ENCODE measurements around the gene SLC5A3. TPM values are rescaled to one million over a fixed set of nuclear protein-coding genes. Genes with fewer than 3 reads are reported as not detected.
A peak's percentile ranks its signal among the peaks of the same experiment; 100 is the strongest.

SLC5A3 gene
- total RNA-seq, 2 experiments from 2014 or later, result 25.7 to 27.5 TPM

DNA sequence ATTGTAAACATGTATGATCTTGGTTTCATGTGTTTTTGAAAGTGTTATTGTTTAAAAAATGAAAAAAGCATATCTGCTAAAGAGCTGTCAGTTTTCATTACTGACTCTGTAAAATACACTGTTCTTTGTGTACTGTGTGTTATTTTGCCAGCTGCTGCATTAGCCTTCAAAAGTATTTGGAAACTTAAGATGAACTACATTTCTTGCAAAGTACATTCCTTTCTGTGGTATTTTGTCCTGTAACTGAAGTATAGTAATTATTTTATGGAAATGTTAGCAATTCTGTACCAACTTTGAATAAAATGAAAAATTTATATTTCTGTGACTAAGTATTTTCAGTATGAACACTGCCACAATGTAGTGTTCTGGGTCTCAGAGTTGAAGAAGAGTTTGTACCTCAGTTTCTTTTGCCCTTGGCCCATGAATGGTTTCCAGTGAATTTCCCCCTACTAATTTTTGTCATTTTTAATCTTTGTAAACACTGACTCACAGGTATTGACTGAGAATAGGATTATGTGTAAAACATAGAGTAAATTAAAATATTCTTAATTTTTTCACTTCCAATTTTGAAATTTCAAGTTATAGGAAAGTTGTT is 32.7 kb downstream of the SLC5A3 start:
- no peak for DNase-seq
- peaks cover 85% of the 10 kb centered on the region for H3K4me1 Mint-ChIP-seq (ENCODE audit: low read depth)
- ChIA-PET POLR2A (interaction anchor here (0.6 kb wide), 1 partner anchor 15 kb away, joined by 3 read pairs; no protein-coding TSS in a partner anchor), CTCF (interaction anchor here (0.6 to 1.4 kb wide), 3 partner anchors 126 to 244 kb away, joined by 4 to 10 read pairs (median 4); no protein-coding TSS in a partner anchor)
- no peaks in the 10 kb centered on the region for H3K9me3 Mint-ChIP-seq
- peak overlapping the region; percentile 74 for H3K27ac Mint-ChIP-seq
- no peak overlapping the region for H3K4me3 Mint-ChIP-seq
- H3K36me3 Mint-ChIP-seq, result peaks cover 52% of the 10 kb centered on the region
- intact Hi-C loops (cut with micrococcal nuclease), result loop anchor here (1.0 to 2.0 kb wide), 2 partner anchors 23 to 131 kb away; no protein-coding TSS in a partner anchor
- no peaks in the 10 kb centered on the region for H3K27me3 Mint-ChIP-seq

DNA sequence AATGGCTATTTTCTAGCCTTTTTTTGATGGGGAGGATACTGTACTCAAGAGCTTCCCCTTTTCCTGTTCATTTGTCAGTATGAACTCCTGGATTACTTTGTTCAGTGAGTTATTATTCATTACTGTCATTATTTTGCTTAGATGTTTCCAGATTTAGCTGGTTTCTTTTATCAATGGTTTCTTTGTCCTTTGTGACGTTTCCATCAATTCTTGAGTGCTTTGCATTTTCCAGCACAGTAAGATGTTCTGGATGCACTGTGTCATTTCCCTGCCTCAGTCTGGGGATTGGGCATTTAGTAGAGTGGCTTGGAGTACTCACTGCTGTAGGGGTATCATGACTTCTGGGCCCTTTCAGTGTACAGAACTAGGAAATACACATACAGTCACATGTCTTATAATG is 34.2 kb downstream of the SLC5A3 start:
- Mint-ChIP-seq H3K27ac (no peak overlapping the region), H3K4me1 (ENCODE audit: low read depth) (peaks cover 84% of the 10 kb centered on the region), H3K36me3 (peaks cover 53% of the 10 kb centered on the region)

DNA sequence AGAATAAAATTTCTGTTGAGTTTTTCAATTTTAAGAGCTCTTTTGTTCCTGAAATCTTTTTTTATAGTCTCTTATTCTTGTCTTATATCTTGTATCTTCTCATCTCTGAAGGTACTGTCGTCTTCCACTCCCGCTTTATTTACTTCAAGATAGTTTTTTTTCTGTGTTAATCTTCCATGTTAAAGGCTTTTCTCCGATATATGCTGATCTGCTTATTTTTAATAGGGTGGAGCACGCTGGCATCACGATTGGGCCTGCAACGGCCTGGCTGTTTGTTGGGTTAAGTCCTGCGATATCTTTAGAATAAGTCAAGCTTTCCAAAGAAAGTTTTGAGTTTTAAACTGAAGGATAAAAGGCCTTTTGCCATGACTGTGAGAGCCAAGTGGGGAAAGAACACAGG is 35.7 kb downstream of the SLC5A3 start:
- Mint-ChIP-seq H3K4me1 (ENCODE audit: low read depth) (peaks cover 82% of the 10 kb centered on the region), H3K36me3 (peaks cover 42% of the 10 kb centered on the region), H3K27me3 (no peaks in the 10 kb centered on the region), H3K27ac (no peak overlapping the region), H3K9me3 (no peaks in the 10 kb centered on the region), H3K4me3 (no peak overlapping the region)
- no peak for DNase-seq
- POLR2A ChIA-PET, result no interaction called here
- intact Hi-C loops (cut with micrococcal nuclease), result no loop called here
- CTCF ChIA-PET, result interaction anchor here (0.7 to 2.3 kb wide), 4 partner anchors 20 to 185 kb away, joined by 3 to 13 read pairs (median 4); no protein-coding TSS in a partner anchor

More for the DNA sequence above, 34.2 kb downstream of the SLC5A3 start:
- H3K9me3 Mint-ChIP-seq, result no peaks in the 10 kb centered on the region
- no peak for DNase-seq
- H3K4me3 Mint-ChIP-seq, result no peak overlapping the region
- ChIA-PET CTCF (interaction anchor here (0.7 to 2.3 kb wide), 2 partner anchors 33 to 184 kb away, joined by 4 to 13 read pairs; no protein-coding TSS in a partner anchor), POLR2A (interaction anchor here (1.2 kb wide), 1 partner anchor 175 kb away, joined by 3 read pairs; no protein-coding TSS in a partner anchor)
- no peaks in the 10 kb centered on the region for H3K27me3 Mint-ChIP-seq
- intact Hi-C loops (cut with micrococcal nuclease), result no loop called here

DNA sequence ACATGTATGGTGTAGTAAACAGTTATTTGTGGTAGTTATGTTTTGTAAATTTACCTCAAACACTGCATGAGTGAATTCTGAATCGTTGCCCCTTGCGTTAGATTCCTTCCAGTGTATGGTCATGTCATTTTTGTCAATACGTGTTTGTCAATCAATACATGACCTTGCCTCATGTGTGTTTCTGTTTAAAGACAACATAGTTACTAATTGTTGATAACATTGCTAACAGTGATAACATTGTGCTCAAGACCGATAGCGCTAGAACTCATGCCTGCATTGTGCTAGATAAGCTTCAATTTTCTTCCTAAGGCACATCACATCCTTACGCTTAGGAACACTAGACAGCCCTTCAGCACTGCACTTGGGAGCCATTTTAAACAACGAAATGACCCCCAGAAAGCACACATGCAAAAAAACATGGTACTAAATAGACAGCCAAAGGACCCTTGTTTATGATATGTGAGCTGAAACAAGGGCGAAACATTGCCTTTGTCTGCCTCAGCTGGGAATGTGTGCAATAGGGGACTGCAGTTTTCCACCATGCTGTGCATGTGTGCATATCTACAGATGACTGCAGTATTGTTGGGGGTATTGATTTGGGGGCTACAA is 37.3 kb downstream of the SLC5A3 start:
- H3K4me3 Mint-ChIP-seq, result no peak overlapping the region
- H3K36me3 Mint-ChIP-seq, result peaks cover 43% of the 10 kb centered on the region
- H3K27me3 Mint-ChIP-seq, result no peaks in the 10 kb centered on the region
- no peaks in the 10 kb centered on the region for H3K9me3 Mint-ChIP-seq
- no peak for DNase-seq
- peaks cover 77% of the 10 kb centered on the region for H3K4me1 Mint-ChIP-seq (ENCODE audit: low read depth)
- intact Hi-C loops (cut with micrococcal nuclease), result no loop called here
- no peak overlapping the region for H3K27ac Mint-ChIP-seq
- ChIA-PET CTCF (no interaction called here), POLR2A (no interaction called here)

DNA sequence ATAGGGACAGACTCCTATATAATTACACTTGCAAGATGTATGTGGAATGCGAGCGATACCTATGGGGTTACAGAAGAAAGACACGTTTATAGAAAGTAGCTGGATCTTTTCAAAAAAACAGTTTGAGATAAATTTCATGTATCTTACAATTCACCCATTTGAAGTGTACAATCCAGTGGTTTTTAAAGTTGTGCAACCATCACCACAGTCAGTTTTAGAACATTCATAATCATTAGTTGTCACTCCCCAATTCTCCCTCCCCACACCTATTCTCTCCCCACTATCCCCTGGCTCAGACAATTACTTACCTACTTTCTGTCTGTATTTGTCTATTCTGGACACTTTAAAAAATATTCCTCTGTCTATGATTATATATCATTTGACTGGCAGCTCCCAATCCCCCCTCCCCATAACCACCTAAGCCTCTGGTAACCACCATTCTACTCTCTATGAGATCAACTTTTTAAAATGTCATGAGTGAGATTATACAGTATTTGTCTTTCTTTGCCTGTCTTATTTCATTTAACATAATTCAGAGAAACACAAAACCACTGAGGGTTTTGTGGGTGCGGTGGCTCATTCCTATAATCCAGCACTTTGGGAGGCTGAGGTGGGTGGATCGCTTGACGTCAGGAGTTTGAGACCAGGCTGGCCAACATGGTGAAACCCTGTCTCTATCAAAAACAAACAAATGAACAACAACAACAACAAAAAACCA is 39.1 kb downstream of the SLC5A3 start:
- Mint-ChIP-seq H3K36me3 (peaks cover 41% of the 10 kb centered on the region), H3K9me3 (no peaks in the 10 kb centered on the region), H3K4me1 (ENCODE audit: low read depth) (peaks cover 62% of the 10 kb centered on the region), H3K27ac (no peak overlapping the region), H3K4me3 (no peak overlapping the region), H3K27me3 (no peaks in the 10 kb centered on the region)
- DNase-seq, result no peak
- intact Hi-C loops (cut with micrococcal nuclease), result no loop called here
- POLR2A ChIA-PET, result no interaction called here
- CTCF ChIA-PET, result interaction anchor here (0.6 kb wide), 1 partner anchor 31 kb away, joined by 3 read pairs; no protein-coding TSS in a partner anchor

DNA sequence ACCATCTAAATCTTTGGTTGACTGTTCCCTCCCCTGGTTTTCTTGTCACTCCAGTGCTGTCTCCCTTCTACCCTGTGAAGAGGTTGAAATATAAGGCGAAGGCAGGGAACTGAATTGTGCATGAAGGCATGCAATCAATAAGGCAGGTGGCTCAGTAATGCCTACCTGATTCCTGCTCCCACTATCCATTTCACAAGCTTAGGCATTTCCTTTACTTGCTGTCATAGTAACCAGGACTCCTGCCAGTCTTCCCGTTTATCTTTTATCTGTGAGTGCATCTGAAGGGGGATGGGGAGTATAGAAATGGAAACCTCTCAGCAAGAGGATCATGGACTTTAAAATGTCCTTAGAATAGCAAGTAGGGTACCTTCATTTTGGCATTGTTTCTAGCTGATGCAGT is 40.5 kb downstream of the SLC5A3 start:
- Mint-ChIP-seq H3K4me3 (no peak overlapping the region), H3K27me3 (no peaks in the 10 kb centered on the region), H3K4me1 (ENCODE audit: low read depth) (peaks cover 49% of the 10 kb centered on the region), H3K27ac (no peak overlapping the region), H3K9me3 (no peaks in the 10 kb centered on the region), H3K36me3 (peaks cover 38% of the 10 kb centered on the region)
- intact Hi-C loops (cut with micrococcal nuclease), result no loop called here
- CTCF ChIA-PET, result interaction anchor here (1.1 to 1.4 kb wide), 4 partner anchors 15 to 249 kb away, joined by 3 to 5 read pairs (median 3); no protein-coding TSS in a partner anchor
- POLR2A ChIA-PET, result no interaction called here
- no peak for DNase-seq

DNA sequence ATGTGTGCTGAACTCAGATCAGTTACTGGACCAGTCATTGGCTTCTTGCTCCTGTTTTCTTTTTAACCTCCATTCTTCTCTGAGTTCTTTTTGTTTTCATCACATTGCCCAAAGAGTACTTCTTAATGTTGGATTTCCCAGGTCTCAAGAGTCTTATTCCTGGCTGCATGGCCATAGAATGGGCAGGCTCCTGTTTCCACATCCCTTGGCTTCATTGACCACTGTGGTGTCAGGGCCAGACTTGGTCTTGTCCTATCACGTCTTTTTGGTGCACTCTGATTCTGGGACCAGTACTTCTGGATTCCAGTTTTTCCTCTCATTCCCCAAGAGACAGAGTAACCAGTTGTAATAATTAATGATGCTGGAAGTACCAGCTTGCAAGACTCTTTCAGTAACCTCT is 41.8 kb downstream of the SLC5A3 start:
- ChIA-PET POLR2A (no interaction called here), CTCF (interaction anchor here (1.3 to 1.4 kb wide), 2 partner anchors 193 to 234 kb away, joined by 3 read pairs; no protein-coding TSS in a partner anchor)
- H3K27ac Mint-ChIP-seq, result no peak overlapping the region
- H3K4me3 Mint-ChIP-seq, result no peak overlapping the region
- H3K36me3 Mint-ChIP-seq, result peaks cover 37% of the 10 kb centered on the region
- H3K4me1 Mint-ChIP-seq (ENCODE audit: low read depth), result peaks cover 48% of the 10 kb centered on the region
- no peak for DNase-seq
- H3K9me3 Mint-ChIP-seq, result no peaks in the 10 kb centered on the region
- no peaks in the 10 kb centered on the region for H3K27me3 Mint-ChIP-seq
- intact Hi-C loops (cut with micrococcal nuclease), result no loop called here

DNA sequence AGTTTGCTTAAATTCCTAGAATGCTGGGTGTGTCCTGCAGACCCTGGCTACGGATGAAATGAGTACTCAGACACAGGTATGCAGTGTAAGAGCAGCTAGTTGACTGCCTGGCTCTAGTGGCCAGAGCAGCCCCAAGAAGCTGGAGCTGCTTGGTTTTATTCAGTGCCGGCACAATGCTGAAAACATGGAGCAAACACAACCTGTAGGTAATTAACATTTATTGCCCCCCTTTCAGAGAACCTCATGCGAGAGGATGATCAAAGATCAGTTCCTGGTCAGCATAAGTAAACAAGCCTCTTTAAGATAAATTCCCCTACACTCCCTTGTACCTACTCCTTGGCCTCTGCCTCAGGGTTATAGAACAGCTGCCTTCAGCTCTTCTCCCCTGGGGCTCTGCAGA is 43.2 kb downstream of the SLC5A3 start:
- Mint-ChIP-seq H3K9me3 (no peaks in the 10 kb centered on the region), H3K27me3 (no peaks in the 10 kb centered on the region), H3K4me3 (no peak overlapping the region), H3K4me1 (ENCODE audit: low read depth) (peaks cover 45% of the 10 kb centered on the region), H3K36me3 (peaks cover 37% of the 10 kb centered on the region), H3K27ac (no peak overlapping the region)
- POLR2A ChIA-PET, result no interaction called here
- CTCF ChIA-PET, result interaction anchor here (1.0 kb wide), 1 partner anchor 231 kb away, joined by 3 read pairs; no protein-coding TSS in a partner anchor
- intact Hi-C loops (cut with micrococcal nuclease), result no loop called here
- DNase-seq, result no peak

DNA sequence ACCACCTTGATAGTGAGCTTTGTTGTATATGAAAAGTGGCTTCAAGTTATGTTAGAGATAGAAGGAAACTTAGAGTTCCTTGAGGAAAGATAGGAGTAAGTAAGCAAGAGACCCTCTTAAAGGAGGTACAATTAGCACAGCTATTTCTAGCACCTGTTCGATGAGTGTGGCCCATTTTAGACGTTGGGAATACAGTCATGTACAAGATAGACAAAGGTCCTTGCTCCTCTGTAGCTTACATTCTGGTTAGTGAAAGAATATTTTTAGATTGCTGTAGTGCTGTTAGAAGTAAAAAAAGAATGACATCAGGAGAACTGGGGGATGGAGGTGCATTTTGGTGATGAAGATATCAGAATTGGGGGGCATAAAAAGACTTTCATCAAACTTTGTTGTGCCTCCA is 47.5 kb downstream of the SLC5A3 start:
- ChIA-PET CTCF (interaction anchor here (0.7 to 2.1 kb wide), 3 partner anchors 13 to 197 kb away, joined by 3 to 7 read pairs (median 3); no protein-coding TSS in a partner anchor), POLR2A (no interaction called here)
- intact Hi-C loops (cut with micrococcal nuclease), result no loop called here
- Mint-ChIP-seq H3K9me3 (peaks cover 5% of the 10 kb centered on the region), H3K4me1 (ENCODE audit: low read depth) (peaks cover 19% of the 10 kb centered on the region), H3K4me3 (no peak overlapping the region), H3K27ac (no peak overlapping the region), H3K36me3 (peaks cover 43% of the 10 kb centered on the region), H3K27me3 (no peaks in the 10 kb centered on the region)
- no peak for DNase-seq

DNA sequence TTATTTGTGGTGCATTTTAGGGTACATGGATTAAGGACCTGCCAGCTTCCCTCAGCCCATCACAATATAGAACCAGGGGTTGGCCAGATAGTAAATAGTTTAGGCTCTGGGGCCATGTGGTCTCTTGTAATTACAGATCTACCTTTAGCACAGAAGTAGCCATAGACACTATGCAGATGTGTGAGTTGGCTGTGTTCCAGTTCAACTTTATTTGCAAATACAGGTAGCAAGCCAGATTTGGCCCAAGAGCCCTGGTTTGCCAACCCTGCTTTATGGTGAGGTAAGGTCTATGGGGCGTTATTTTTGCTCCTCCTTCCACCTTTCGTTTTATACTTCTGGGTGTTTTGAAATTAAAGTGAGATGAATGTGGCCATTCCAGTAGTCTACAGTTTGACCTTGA is 48.7 kb downstream of the SLC5A3 start:
- intact Hi-C loops (cut with micrococcal nuclease), result no loop called here
- Mint-ChIP-seq H3K9me3 (peaks cover 5% of the 10 kb centered on the region), H3K36me3 (peaks cover 46% of the 10 kb centered on the region), H3K27ac (no peak overlapping the region), H3K4me3 (no peak overlapping the region), H3K27me3 (no peaks in the 10 kb centered on the region), H3K4me1 (ENCODE audit: low read depth) (peaks cover 24% of the 10 kb centered on the region)
- POLR2A ChIA-PET, result no interaction called here
- CTCF ChIA-PET, result interaction anchor here (2.1 kb wide), 1 partner anchor 198 kb away, joined by 7 read pairs; no protein-coding TSS in a partner anchor
- DNase-seq, result no peak

Measured in activated CD4-positive, alpha-beta memory T cell treated with anti-CD3 and anti-CD28 coated beads for 36 hours (primary cell).